GM21576 (cell line): ENCODE measurements around the gene F8.
A peak's percentile ranks its signal among the peaks of the same experiment; 100 is the strongest.

Experiments used
- ATAC-seq: cut with Tn5 transposase; IDR thresholded peaks from one replicate; pipeline ENCODE4 v1.9.1; 2021; ENCODE audit warnings: mild to moderate bottlenecking, moderate library complexity; ENCODE audit not compliant: unreplicated experiment

The F8 gene

GRCh38 chrX:155022585-155022984, at the start of gene F8:
TSS of gene F8 (minus strand) at chrX:155022723. CDS start at chrX:155022552, 171 bp downstream.
- no peak for ATAC-seq

GRCh38 chrX:155071694-155072280, 49.3 kb upstream of the F8 start:
- ATAC-seq: peak; percentile 4

- peak; percentile 84 for ATAC-seq
These were observed 48.6 kb upstream of the F8 start, which contains the start of the genes BRCC3, CMC4 and MTCP1 for GRCh38 chrX:155070975-155071693. TSS of gene BRCC3 (plus strand) at chrX:155071508. CDS start at chrX:155071528, 20 bp downstream. TSS of gene CMC4 (minus strand) at chrX:155071136. CDS start at chrX:155064023, 7,113 bp downstream. TSS of gene MTCP1 (minus strand) at chrX:155071136. CDS start at chrX:155066010, 5,126 bp downstream.

GRCh38 chrX:155070663-155070974, 48.1 kb upstream of the F8 start:
- peak; percentile 23 for ATAC-seq

GRCh38 chrX:155070038-155070437, 47.5 kb upstream of the F8 start:
- no peak for ATAC-seq

- ATAC-seq: no peak
These were observed 46.9 kb upstream of the F8 start for GRCh38 chrX:155069414-155069813.

GRCh38 chrX:155068165-155068564, 45.6 kb upstream of the F8 start:
- no peak for ATAC-seq

- no peak for ATAC-seq
These were observed 42.7 kb upstream of the F8 start for GRCh38 chrX:155065035-155065734.

- ATAC-seq: no peak
These were observed 39.2 kb upstream of the F8 start for GRCh38 chrX:155061760-155062159.

GRCh38 chrX:155056877-155057792, 34.6 kb upstream of the F8 start:
- peak; percentile 86 for ATAC-seq

GRCh38 chrX:155056471-155056870, 33.9 kb upstream of the F8 start:
- ATAC-seq: no peak

- no peak for ATAC-seq
These were observed 33.0 kb upstream of the F8 start for GRCh38 chrX:155055494-155055893.

- ATAC-seq: no peak
These were observed 31.7 kb upstream of the F8 start for GRCh38 chrX:155054255-155054654.

GRCh38 chrX:155053656-155054055, 31.1 kb upstream of the F8 start:
- ATAC-seq: no peak

- ATAC-seq: no peak
These were observed 30.4 kb upstream of the F8 start for GRCh38 chrX:155052738-155053498.

GRCh38 chrX:155048977-155049619, 26.6 kb upstream of the F8 start:
- no peak for ATAC-seq

GRCh38 chrX:155046811-155047528, 24.4 kb upstream of the F8 start:
- no peak for ATAC-seq

- ATAC-seq: no peak
These were observed 23.7 kb upstream of the F8 start for GRCh38 chrX:155046129-155046810.
